Esophagus squamous epithelium (tissue), 5 donors: ENCODE data around the gene CLEC3B. TPM values are rescaled to one million over a fixed set of nuclear protein-coding genes. Genes with fewer than 3 reads are reported as not detected.

Experiments used
- DNase-seq: peaks from one replicate; lab custom pipeline; 2025; lab: John Stamatoyannopoulos, UW
- H3K27ac ChIP-seq, 4 donors: fragments of 200-600 bp; sonication (generic); one replicate each; pipeline ENCODE4 v1.5.1; 2016 to 2019; ENCODE audit warnings: mild to moderate bottlenecking in 1 of 4
- H3K27me3 ChIP-seq, 4 donors: fragments of 200-600 bp; sonication (generic); 1 replicate in 3 of 4; 2 replicates in 1 of 4; pipeline versions ENCODE4 v1.5.1 to v1.6.0; 2017 to 2021; ENCODE audit warnings: antibody characterized with exemption in 1 of 4
- H3K36me3 ChIP-seq, 3 donors: fragments of 200-600 bp; sonication (generic); one replicate each; pipeline ENCODE4 v1.5.1; 2016 to 2019
- H3K4me1 ChIP-seq, 3 donors: fragments of 200-600 bp; sonication (generic); one replicate each; pipeline ENCODE4 v1.5.1; 2017 to 2019
- H3K4me3 ChIP-seq, 4 donors: fragments of 200-600 bp; sonication (generic); 1 replicate in 3 of 4; 2 replicates in 1 of 4; pipeline ENCODE4 v1.5.1; 2016 to 2019; ENCODE audit warnings: mild to moderate bottlenecking in 2 of 4, moderate library complexity in 1 of 4
- H3K9me3 ChIP-seq, 3 donors: fragments of 200-600 bp; sonication (generic); one replicate each; pipeline ENCODE4 v1.5.1; 2016 to 2019
- CTCF ChIP-seq, 6 experiments: fragments of 450-650 bp in 4 of 6; fragments of 200-600 bp in 2 of 6; sonication (generic) in 2 of 6; IDR thresholded peaks; one replicate each; pipeline ENCODE4 v1.5.1; 2016 to 2019; ENCODE audit warnings: antibody characterized with exemption in 6 of 6, mild to moderate bottlenecking in 4 of 6, moderate library complexity in 4 of 6
- POLR2A ChIP-seq, 4 donors: fragments of 450-650 bp; IDR thresholded peaks; one replicate each; pipeline ENCODE4 v1.6.1; 2017; ENCODE audit warnings: antibody characterized with exemption in 4 of 4, mild to moderate bottlenecking in 4 of 4, moderate library complexity in 3 of 4
- WGBS, 2 donors: methylation state at CpG; one replicate each; pipeline ENCODE4 v1.1.5; 2018; 5-methylcytosine and 5-hydroxymethylcytosine counted together
- intact Hi-C: fragments of 100-400 bp; cut with DNase I; formaldehyde crosslinking; loops from one replicate; pipeline ENCODE4 v1.15.0; 2022
- total RNA-seq, 4 donors: library from RNA; depleted of rRNA; stranded (reverse); fragments of >200 nt; gene quantifications; one replicate each; pipeline ENCODE4 v1.1.0, GENCODE V29; 2016
- donor health status: DM: yes; HTN: yes; CAD: no.

CLEC3B gene
- total RNA-seq, 4 donors from 2014 or later: 4.3 to 28.8 (median 6.9) TPM

GRCh38 chr3:45054196-45054857 lies 28.2 kb downstream of the CLEC3B start:
- peaks cover 0 to 41% (median 28%) of the 10 kb centered on the region in 3 donors for H3K4me1 ChIP-seq
- intact Hi-C loops: no loop called here
- no peaks in the 10 kb centered on the region for H3K9me3 ChIP-seq
- 59 to 75% methylated on average over 3 of the region's 3 CpGs for WGBS, 2 donors
- no peak for DNase-seq
- peak overlapping the region in 2 of 4 donors; percentile 65 to 68 for H3K27ac ChIP-seq
- H3K4me3 ChIP-seq: no peak overlapping the region
- H3K27me3 ChIP-seq: peaks cover 0 to 4% (median 0%) of the 10 kb centered on the region in 4 donors
- no peak for TF ChIP-seq CTCF (IDR thresholded peaks at IDR 0.05)
- no peak for TF ChIP-seq POLR2A (IDR thresholded peaks at IDR 0.05)
- no peaks in the 10 kb centered on the region for H3K36me3 ChIP-seq

GRCh38 chr3:45055032-45055410 lies 28.9 kb downstream of the CLEC3B start:
- Histone ChIP-seq H3K4me1 (peaks cover 0 to 43% (median 28%) of the 10 kb centered on the region in 3 donors), H3K27ac (peak overlapping the region; percentile 15 to 68 (median 46)), H3K36me3 (no peaks in the 10 kb centered on the region), H3K9me3 (no peaks in the 10 kb centered on the region), H3K27me3 (no peaks in the 10 kb centered on the region), H3K4me3 (no peak overlapping the region)
- intact Hi-C loops: no loop called here
- TF ChIP-seq POLR2A (IDR thresholded peaks at IDR 0.05) (no peak), CTCF (IDR thresholded peaks at IDR 0.05) (no peak)
- WGBS, 2 donors: 35 to 41% methylated on average over 2 of the region's 2 CpGs
- DNase-seq: no peak

DNA sequence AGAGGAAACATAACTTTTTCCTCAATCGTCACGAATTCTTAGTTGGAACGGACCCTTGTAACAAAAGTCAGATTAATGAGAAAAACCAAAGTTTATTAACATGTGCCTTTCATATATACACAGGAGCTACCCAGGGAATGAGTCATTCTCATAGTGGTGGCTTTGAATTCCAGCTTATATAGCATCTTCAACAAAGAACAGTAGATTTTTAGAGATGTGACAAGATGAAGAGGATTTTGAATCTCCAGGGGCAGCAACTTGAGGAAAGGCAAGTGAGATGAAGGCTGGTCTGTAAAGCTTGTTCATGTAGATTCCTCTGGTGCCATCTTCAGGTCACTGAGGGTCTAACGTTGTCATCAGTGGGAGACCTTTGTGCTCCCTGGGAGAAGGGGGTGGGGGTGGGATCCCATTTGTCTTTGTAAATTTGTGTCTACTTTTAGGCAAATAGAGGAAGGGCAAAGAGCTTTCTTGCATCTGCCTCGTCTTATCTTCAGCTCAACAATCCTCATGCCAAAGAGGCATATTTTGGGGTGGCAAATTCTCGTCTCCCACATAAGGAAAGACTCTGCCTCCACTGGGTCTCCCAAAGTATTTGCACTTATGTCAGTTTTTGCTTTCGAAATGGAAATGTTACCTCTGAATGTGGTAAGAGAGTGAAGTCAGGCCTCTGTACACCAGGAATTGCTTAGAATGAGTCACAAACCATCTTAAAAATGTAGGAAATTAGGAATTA lies 29.5 kb downstream of the CLEC3B start:
- Histone ChIP-seq H3K27me3 (no peaks in the 10 kb centered on the region), H3K4me1 (peaks cover 0 to 43% (median 28%) of the 10 kb centered on the region in 3 donors), H3K27ac (peak overlapping the region; percentile 15 to 68 (median 46)), H3K4me3 (no peak overlapping the region), H3K36me3 (no peaks in the 10 kb centered on the region), H3K9me3 (no peaks in the 10 kb centered on the region)
- WGBS, 2 donors: 60 to 76% methylated on average over 7 of the region's 7 CpGs
- TF ChIP-seq POLR2A (IDR thresholded peaks at IDR 0.05) (no peak), CTCF (IDR thresholded peaks at IDR 0.05) (peak in 1 of 6 experiments; percentile 9)
- intact Hi-C loops: no loop called here
- DNase-seq: no peak

- intact Hi-C loops: no loop called here
- WGBS, 2 donors: 50 to 52% methylated on average over 5 of the region's 5 CpGs
Measured at GRCh38 chr3:45056608-45057301, 30.7 kb downstream of the CLEC3B start.

More at GRCh38 chr3:45056608-45057301, 30.7 kb downstream of the CLEC3B start:
- H3K36me3 ChIP-seq: no peaks in the 10 kb centered on the region
- H3K4me3 ChIP-seq: no peak overlapping the region
- no peak for DNase-seq
- peak overlapping the region; percentile 35 to 69 (median 54) for H3K27ac ChIP-seq
- H3K9me3 ChIP-seq: no peaks in the 10 kb centered on the region
- peaks cover 0 to 43% (median 32%) of the 10 kb centered on the region in 3 donors for H3K4me1 ChIP-seq
- no peaks in the 10 kb centered on the region for H3K27me3 ChIP-seq
- no peak for TF ChIP-seq CTCF (IDR thresholded peaks at IDR 0.05)
- no peak for TF ChIP-seq POLR2A (IDR thresholded peaks at IDR 0.05)
